Kidney (tissue), 14 donors: ENCODE measurements around the gene SLC25A30. TPM values are rescaled to one million over a fixed set of nuclear protein-coding genes. Genes with fewer than 3 reads are reported as not detected.
"Not testable (repeated sequence)": the region's sequence is repeated elsewhere in the genome, so short reads cannot be mapped to it uniquely, and the experiment has no call there.

Experiments
- DNase-seq, 5 donors: peaks; one replicate each; pipeline ENCODE4 v3.0.0-alpha.2; 2013 to 2020
- FAIRE-seq: peaks from 2 replicates; lab custom pipeline; 2012; peaks lifted over from hg19 to GRCh38; lab: Jason Lieb, UNC
- H3K27ac ChIP-seq, 2 donors: one replicate each; pipeline ENCODE4 v1.7.0; 2013; ENCODE audit warnings: low read depth in 2 of 2, low read length in 2 of 2, inconsistent platforms in 1 of 2
- H3K27me3 ChIP-seq: one replicate; pipeline ENCODE4 v1.7.1; 2013; ENCODE audit warnings: low read length, inconsistent platforms; ENCODE audit not compliant: control insufficient read depth, insufficient read depth
- H3K36me3 ChIP-seq, 3 donors: one replicate each; pipeline versions ENCODE4 v1.7.0 to v1.7.1; 2013; ENCODE audit warnings: low read length in 3 of 3, control low read depth in 1 of 3, inconsistent platforms in 1 of 3; ENCODE audit not compliant: insufficient read depth in 3 of 3, control insufficient read depth in 2 of 3
- H3K4me1 ChIP-seq, 3 donors: one replicate each; pipeline versions ENCODE4 v1.7.0 to v1.7.1; 2013; ENCODE audit warnings: low read length in 3 of 3, inconsistent platforms in 1 of 3, low read depth in 1 of 3; ENCODE audit not compliant: control insufficient read depth in 2 of 3, insufficient read depth in 2 of 3
- H3K4me3 ChIP-seq, 3 donors: one replicate each; pipeline versions ENCODE4 v1.7.0 to v1.8.1; 2013; ENCODE audit warnings: low read length in 3 of 3, control low read depth in 1 of 3, inconsistent platforms in 1 of 3
- H3K9ac ChIP-seq, 3 donors: one replicate each; pipeline versions ENCODE4 v1.7.0 to v1.7.1; 2013; ENCODE audit warnings: low read length in 3 of 3, control low read depth in 1 of 3, inconsistent platforms in 1 of 3
- H3K9me3 ChIP-seq, 3 donors: one replicate each; pipeline versions ENCODE4 v1.7.0 to v1.7.1; 2013; ENCODE audit warnings: low read length in 3 of 3, control low read depth in 1 of 3, inconsistent platforms in 1 of 3; ENCODE audit not compliant: control insufficient read depth in 2 of 3, insufficient read depth in 1 of 3
- CTCF ChIP-seq: IDR thresholded peaks from 3 replicates; pipeline ENCODE4 v1.5.1; 2012; ENCODE audit warnings: mild to moderate bottlenecking, moderate library complexity, borderline replicate concordance; ENCODE audit not compliant: insufficient read depth; ENCODE audit errors: extremely low read depth
- intact Hi-C: fragments of 100-400 bp; cut with DNase I; formaldehyde crosslinking; loops from one replicate; pipeline ENCODE4 v1.11.1; 2022
- polyA plus RNA-seq: library from polyadenylated mRNA; stranded (reverse); fragments of 350-450 nt; fragmentation: Illumina TruSeq; extraction: RNeasy Lipid Tissue Mini Kit (QIAGEN cat#74804); gene quantifications from one replicate; pipeline ENCODE4 v1.2.3, GENCODE V29; 2014; ENCODE audit warnings: low read depth, low replicate concordance; ENCODE audit not compliant: insufficient read depth
- total RNA-seq: library from RNA; stranded (reverse); fragmentation: NEBNext Ultra II Directional; extraction: Animal tissue kit (Norgen Biotek cat#: 25700); gene quantifications from one replicate; pipeline ENCODE4 v1.2.1, GENCODE V29; 2021
- donor health status: control.
- donor health status: control.
- donor health status: control.
- donor health status: control.
- donor health status: control.
- donor health status: DM: yes; HTN: yes; CAD: no.
- donor health status: Normal renal cell carcinoma (clear cell type).

Gene SLC25A30
- total and polyA plus RNA-seq, 2 donors from 2014 or later: 32.9 to 47.1 TPM

GRCh38 chr13:45434556-45435371 is 16.6 kb upstream of the SLC25A30 start:
- FAIRE-seq: no peak
- no peak overlapping the region for H3K9ac ChIP-seq
- TF ChIP-seq CTCF: no peak
- H3K36me3 ChIP-seq: no peaks in the 10 kb centered on the region
- no peak overlapping the region for H3K27ac ChIP-seq
- intact Hi-C loops: no loop called here
- no peak for DNase-seq
- H3K9me3 ChIP-seq: no peaks in the 10 kb centered on the region
- H3K4me3 ChIP-seq: no peak overlapping the region
- H3K27me3 ChIP-seq: no peaks in the 10 kb centered on the region
- H3K4me1 ChIP-seq: peaks cover 0 to 8% (median 5%) of the 10 kb centered on the region in 3 donors

- no peaks in the 10 kb centered on the region for H3K27me3 ChIP-seq
- FAIRE-seq (no peak), DNase-seq (no peak)
- H3K27ac ChIP-seq: peak overlapping the region; percentile 78 to 86
- no peak for TF ChIP-seq CTCF
- H3K4me3 ChIP-seq: no peak overlapping the region
- peaks cover 0 to 8% (median 5%) of the 10 kb centered on the region in 3 donors for H3K4me1 ChIP-seq
- H3K9ac ChIP-seq: peak overlapping the region in 2 of 3 donors; percentile 16 to 24
- intact Hi-C loops: no loop called here
- H3K9me3 ChIP-seq: no peaks in the 10 kb centered on the region
- H3K36me3 ChIP-seq: no peaks in the 10 kb centered on the region
These were observed 15.2 kb upstream of the SLC25A30 start for GRCh38 chr13:45433381-45433790.

GRCh38 chr13:45432737-45433380 is 14.7 kb upstream of the SLC25A30 start:
- H3K9ac ChIP-seq: peak overlapping the region in 2 of 3 donors; percentile 16 to 24
- FAIRE-seq: no peak

GRCh38 chr13:45426056-45426841 is 8.1 kb upstream of the SLC25A30 start:
- FAIRE-seq, DNase-seq, intact Hi-C loops: not testable (repeated sequence)

More at GRCh38 chr13:45432737-45433380, 14.7 kb upstream of the SLC25A30 start:
- peak overlapping the region; percentile 78 to 86 for H3K27ac ChIP-seq
- DNase-seq: no peak
- H3K36me3 ChIP-seq: no peaks in the 10 kb centered on the region
- no peak for TF ChIP-seq CTCF
- no peaks in the 10 kb centered on the region for H3K27me3 ChIP-seq
- intact Hi-C loops: no loop called here
- H3K9me3 ChIP-seq: no peaks in the 10 kb centered on the region
- no peak overlapping the region for H3K4me3 ChIP-seq
- peaks cover 0 to 8% (median 5%) of the 10 kb centered on the region in 3 donors for H3K4me1 ChIP-seq

More at GRCh38 chr13:45426056-45426841, 8.1 kb upstream of the SLC25A30 start:
- not testable (repeated sequence) for H3K27me3 ChIP-seq, H3K4me1 ChIP-seq, H3K4me3 ChIP-seq, H3K9ac ChIP-seq, H3K9me3 ChIP-seq, H3K36me3 ChIP-seq, H3K27ac ChIP-seq
